K562 (cell line): Measurements from ENCODE around the gene NR1D1. TPM values are rescaled to one million over a fixed set of nuclear protein-coding genes. Genes with fewer than 3 reads are reported as not detected.

Experiments used
- ATAC-seq: fragments of 200-7000 bp; cut with Tn5 transposase; 3 replicates; pipeline ENCODE4 v1.9.1; 2020; ENCODE audit warnings: moderate library complexity
- BruUV-seq: library from RNA; stranded (reverse); fragments of 400-500 nt; replicated peaks from 2 replicates; lab custom pipeline; 2021; lab: Mats Ljungman, UMichigan
- CTCF ChIA-PET: fragments of 300-600 bp; formaldehyde crosslinking; extraction: SDS; loops from one replicate; lab custom pipeline; 2021; ENCODE audit warnings: low intra/inter-chr PET ratio; lab: Yijun Ruan, JAX
- POLR2A ChIA-PET: fragments of 300-600, 350-650 bp; sonication (Branson Sonifier 250); formaldehyde crosslinking; extraction: SDS; loops from one replicate; lab custom pipeline; 2021; ENCODE audit warnings: antibody characterized with exemption, inconsistent platforms; lab: Yijun Ruan, JAX
- DNase-seq, 4 experiments: peaks; one replicate each; pipeline versions ENCODE4 v3.0.0 to v3.0.0-alpha.2; 2011 to 2018; ENCODE audit warnings: low spot score in 3 of 4, mixed read lengths in 3 of 4; ENCODE audit errors: extremely low read depth in 1 of 4
- FAIRE-seq: peaks from 2 replicates; lab custom pipeline; 2011; peaks lifted over from hg19 to GRCh38; lab: Jason Lieb, UNC
- H2AFZ ChIP-seq: 2 replicates; pipeline ENCODE4 v1.6.0; 2011; ENCODE audit warnings: low read depth, low read length, control low read depth, inconsistent platforms
- H3K27ac ChIP-seq: fragments of 200-600 bp; 3 replicates; pipeline ENCODE4 v1.8.0; 2011; ENCODE audit warnings: low read depth, mild to moderate bottlenecking, control low read depth, inconsistent platforms, low read length, moderate library complexity, mixed read lengths; ENCODE audit errors: extremely low read depth
- H3K27me3 ChIP-seq, 2 experiments: fragments of 300-600 bp in 1 of 2; 2 replicates in 1 of 2; 3 replicates in 1 of 2; pipeline versions ENCODE4 v1.6.0 to v1.8.0; 2011; ENCODE audit warnings: inconsistent platforms in 2 of 2, low read length in 2 of 2, mild to moderate bottlenecking in 1 of 2, mixed read lengths in 1 of 2, moderate library complexity in 1 of 2; ENCODE audit not compliant: control insufficient read depth in 2 of 2, insufficient read depth in 2 of 2
- H3K36me3 ChIP-seq: fragments of 300-600 bp; 3 replicates; pipeline ENCODE4 v1.8.0; 2011; ENCODE audit warnings: mild to moderate bottlenecking, low read length, inconsistent platforms; ENCODE audit not compliant: control insufficient read depth, insufficient read depth
- H3K4me1 ChIP-seq, 2 experiments: fragments of 200-600 bp in 1 of 2; replicated peaks in 1 of 2; 2 replicates in 1 of 2; 3 replicates in 1 of 2; pipeline versions ENCODE4 v1.5.1 to v1.8.0; 2011; ENCODE audit warnings: inconsistent platforms in 2 of 2, low read length in 2 of 2, mild to moderate bottlenecking in 1 of 2, mixed read lengths in 1 of 2, moderate library complexity in 1 of 2; ENCODE audit not compliant: control insufficient read depth in 2 of 2, insufficient read depth in 2 of 2
- H3K4me2 ChIP-seq: 2 replicates; pipeline ENCODE4 v1.6.1; 2011; ENCODE audit warnings: low read length, control low read depth, inconsistent platforms, mixed read lengths; ENCODE audit not compliant: insufficient read depth
- H3K4me3 ChIP-seq: fragments of 200-600 bp; sonication (generic), shearing (Covaris generic); 2 replicates; pipeline ENCODE4 v1.5.1; 2016; ENCODE audit warnings: control low read depth, inconsistent platforms
- H3K79me2 ChIP-seq: fragments of 200-600 bp; 3 replicates; pipeline ENCODE4 v1.8.0; 2011; ENCODE audit warnings: low read length, inconsistent platforms; ENCODE audit not compliant: control insufficient read depth, insufficient read depth
- H3K9ac ChIP-seq, 2 experiments: 2 replicates each; pipeline versions ENCODE4 v1.6.0 to v1.6.1; 2011; ENCODE audit warnings: low read depth in 2 of 2, low read length in 2 of 2, control low read depth in 1 of 2, inconsistent platforms in 1 of 2, mild to moderate bottlenecking in 1 of 2, mixed read lengths in 1 of 2; ENCODE audit not compliant: insufficient read depth in 1 of 2
- H3K9me1 ChIP-seq: one replicate; pipeline ENCODE4 v1.6.0; 2011; ENCODE audit warnings: inconsistent platforms, mild to moderate bottlenecking, low read length, moderate library complexity; ENCODE audit not compliant: control insufficient read depth, insufficient read depth
- H3K9me3 ChIP-seq: replicated peaks from 2 replicates; pipeline ENCODE4 v1.5.1; 2011; ENCODE audit warnings: low read depth, low read length, inconsistent platforms; ENCODE audit not compliant: control insufficient read depth, insufficient read depth
- H4K20me1 ChIP-seq: replicated peaks from 2 replicates; pipeline ENCODE4 v1.6.1; 2011; ENCODE audit warnings: low read length, inconsistent platforms, mixed read lengths; ENCODE audit not compliant: control insufficient read depth, insufficient read depth
- ADNP ChIP-seq: fragments of 200-800 bp; sonication (Bioruptor generic); IDR thresholded peaks from 2 replicates; pipeline ENCODE4 v1.6.1; 2016; ENCODE audit warnings: missing genetic modification characterization, missing compliant biosample characterization
- BCOR ChIP-seq: fragments of 450-650 bp; IDR thresholded peaks from 2 replicates; pipeline ENCODE4 v1.6.1; 2016
- CEBPB ChIP-seq: fragments of 450-650 bp; IDR thresholded peaks from 2 replicates; pipeline ENCODE4 v1.6.1; 2016; ENCODE audit warnings: missing genetic modification characterization, missing compliant biosample characterization
- E2F8 ChIP-seq: fragments of 450-650 bp; IDR thresholded peaks from 2 replicates; pipeline ENCODE4 v1.7.1; 2018; ENCODE audit warnings: mild to moderate bottlenecking, low read depth; ENCODE audit not compliant: partially characterized antibody
- FOSL1 ChIP-seq: fragments of 200-800 bp; sonication (Bioruptor generic); conservative IDR thresholded peaks from 2 replicates; pipeline ENCODE4 v1.6.1; 2016; ENCODE audit warnings: missing genetic modification characterization, missing compliant biosample characterization
- MECOM ChIP-seq: fragments of 250-450 bp; sonication (Bioruptor Pico); IDR thresholded peaks from 2 replicates; pipeline ENCODE4 v1.8.0; 2022; ENCODE audit warnings: inconsistent platforms
- MEIS2 ChIP-seq: fragments of 450-650 bp; IDR thresholded peaks from 2 replicates; pipeline ENCODE4 v1.6.1; 2014; ENCODE audit warnings: mild to moderate bottlenecking; ENCODE audit not compliant: partially characterized antibody
- MTF1 ChIP-seq: fragments of 250-450 bp; sonication (Bioruptor Pico); IDR thresholded peaks from 2 replicates; pipeline ENCODE4 v1.9.0; 2021; ENCODE audit warnings: moderate library complexity, mild to moderate bottlenecking, inconsistent platforms, borderline replicate concordance
- NFE2L1 ChIP-seq: fragments of 450-650 bp; IDR thresholded peaks from 2 replicates; pipeline ENCODE4 v1.6.1; 2016; ENCODE audit warnings: missing genetic modification characterization, low read depth, mild to moderate bottlenecking, missing compliant biosample characterization, moderate library complexity, borderline replicate concordance
- NR2F6 ChIP-seq: fragments of 450-650 bp; formaldehyde crosslinking; IDR thresholded peaks from 2 replicates; pipeline ENCODE4 v1.4.0; 2020; ENCODE audit warnings: mild to moderate bottlenecking
- PCBP2 ChIP-seq: fragments of 200-400 bp; formaldehyde crosslinking; IDR thresholded peaks from 2 replicates; pipeline ENCODE4 v1.6.1; 2018; ENCODE audit warnings: low read length, low read depth, mild to moderate bottlenecking, moderate library complexity; ENCODE audit not compliant: poor library complexity, severe bottlenecking
- POLR2H ChIP-seq: IDR thresholded peaks from 2 replicates; pipeline ENCODE4 v1.6.1; 2016; ENCODE audit warnings: missing genetic modification characterization, low read depth, mild to moderate bottlenecking, control low read depth, missing compliant biosample characterization, moderate library complexity
- RAD21 ChIP-seq, 2 experiments: fragments of 250-450 bp in 1 of 2; fragments of 450-650 bp in 1 of 2; sonication (Bioruptor Pico) in 1 of 2; formaldehyde crosslinking in 1 of 2; IDR thresholded peaks in 1 of 2; conservative IDR thresholded peaks in 1 of 2; 2 replicates each; pipeline versions ENCODE4 v1.4.0 to v1.8.0; 2020 to 2022; ENCODE audit warnings: mild to moderate bottlenecking in 2 of 2, moderate library complexity in 1 of 2
- RBM25 ChIP-seq: fragments of 200-400 bp; formaldehyde crosslinking; IDR thresholded peaks from 2 replicates; pipeline ENCODE4 v1.6.1; 2018; ENCODE audit warnings: low read length, low read depth, moderate library complexity; ENCODE audit not compliant: severe bottlenecking
- RHOXF2B ChIP-seq: fragments of 250-450 bp; sonication (Bioruptor Pico); conservative IDR thresholded peaks from 2 replicates; pipeline ENCODE4 v1.5.1; 2021
- YBX1 ChIP-seq: fragments of 450-650 bp; IDR thresholded peaks from 2 replicates; pipeline ENCODE4 v1.7.1; 2016; ENCODE audit warnings: mild to moderate bottlenecking
- ZFP30 ChIP-seq: fragments of 250-450 bp; sonication (Bioruptor Pico); IDR thresholded peaks from 2 replicates; pipeline ENCODE4 v1.8.0; 2022; ENCODE audit warnings: moderate library complexity, mild to moderate bottlenecking, inconsistent platforms, borderline replicate concordance
- ZNF174 ChIP-seq: fragments of 250-450 bp; sonication (Bioruptor Pico); IDR thresholded peaks from 2 replicates; pipeline ENCODE4 v1.4.0; 2020; ENCODE audit warnings: mild to moderate bottlenecking
- ZNF217 ChIP-seq: sonication (generic); formaldehyde crosslinking; IDR thresholded peaks from 2 replicates; pipeline ENCODE4 v1.8.0; 2022; ENCODE audit warnings: mild to moderate bottlenecking, missing genetic modification reagents
- ZNF41 ChIP-seq: fragments of 250-450 bp; sonication (Bioruptor Pico); conservative IDR thresholded peaks from 2 replicates; pipeline ENCODE4 v1.4.0; 2020; ENCODE audit warnings: mild to moderate bottlenecking
- ZNF445 ChIP-seq: fragments of 250-450 bp; sonication (Bioruptor Pico); IDR thresholded peaks from 2 replicates; pipeline ENCODE4 v1.4.0; 2020; ENCODE audit warnings: low read depth, mild to moderate bottlenecking, moderate library complexity
- ZNF584 ChIP-seq: fragments of 200-800 bp; sonication (Bioruptor generic); IDR thresholded peaks from 2 replicates; pipeline ENCODE4 v1.6.1; 2016; ENCODE audit warnings: low read depth, mild to moderate bottlenecking, missing genetic modification characterization, missing compliant biosample characterization
- WGBS: fragments of 100-300 bp; shearing (Covaris generic); methylation state at CpG from one replicate; pipeline ENCODE4 v1.1.6; 2016; ENCODE audit warnings: low coverage, mixed read lengths; ENCODE audit not compliant: insufficient coverage; ENCODE audit errors: missing lambda C conversion rate; 5-methylcytosine and 5-hydroxymethylcytosine counted together
- in situ Hi-C: fragments of 300-500 bp; cut with MboI; formaldehyde crosslinking; loops from 4 replicates; pipeline ENCODE4 v1.15.0; 2018; ENCODE audit warnings: inconsistent platforms, mixed read lengths
- intact Hi-C: fragments of 100-400 bp; cut with micrococcal nuclease; formaldehyde crosslinking; loops from 2 replicates; pipeline ENCODE4 v1.14.2; 2022
- polyA plus RNA-seq, 8 experiments: library from polyadenylated mRNA; depleted of rRNA in 4 of 8; stranded (reverse) in 5 of 8; unstranded in 3 of 8; fragments of >200 nt; fragmentation: Nextera tagmentation in 2 of 8; fragmentation: Illumina TruSeq in 1 of 8; extraction: Ambion mirVana in 2 of 8; extraction: Trizol in 1 of 8; gene quantifications; 2 replicates each; pipeline versions ENCODE4 v1.2.1 to v1.2.3, GENCODE V29; 2011 to 2014; ENCODE audit warnings: inconsistent platforms in 1 of 8, missing spikeins in 1 of 8
- total RNA-seq, 7 experiments: library from RNA; depleted of rRNA in 6 of 7; stranded (reverse); fragments of >200 nt in 6 of 7; fragmentation: Illumina TruSeq in 2 of 7; extraction: Trizol in 2 of 7; gene quantifications; 2 replicates each; pipeline versions ENCODE4 v1.2.1 to v1.2.3, GENCODE V29; 2011 to 2021; ENCODE audit warnings: low replicate concordance in 1 of 7

Gene NR1D1
- total and polyA plus RNA-seq, 9 of the 15 experiments (the other 6 are each of a cell fraction or from before 2014, with no cell fraction given) = 0.25 to 7.7 (median 0.65) TPM

GRCh38 chr17:40079545-40079944 lies 20.8 kb downstream of the NR1D1 start:
- no peak for FAIRE-seq
- H4K20me1 ChIP-seq = no peaks in the 10 kb centered on the region

More at GRCh38 chr17:40079545-40079944, 20.8 kb downstream of the NR1D1 start:
- H3K36me3 ChIP-seq = peaks cover 50% of the 10 kb centered on the region; the same call in 2 of the 3 replicates
- ChIA-PET POLR2A (interaction anchor here (0.6 to 0.8 kb wide), 2 partner anchors 100 to 447 kb away, joined by 3 to 4 read pairs; no protein-coding TSS in a partner anchor), CTCF (interaction anchor here (0.6 kb wide), 1 partner anchor 228 kb away, joined by 9 read pairs; no protein-coding TSS in a partner anchor)
- intact Hi-C loops = no loop called here
- no peaks in the 10 kb centered on the region for H3K9me3 ChIP-seq
- in situ Hi-C loops = no loop called here
- H3K79me2 ChIP-seq = peaks cover 12% of the 10 kb centered on the region; the same call in 2 of the 3 replicates
- H3K4me1 ChIP-seq = peaks cover 23 to 25% of the 10 kb centered on the region in 2 experiments
- H3K4me2 ChIP-seq = no peak overlapping the region
- 80% methylated on average over 3 of the region's 3 CpGs for WGBS
- H3K9ac ChIP-seq = no peak overlapping the region
- no peaks in the 10 kb centered on the region for H3K9me1 ChIP-seq
- H2AFZ ChIP-seq = no peak overlapping the region
- ATAC-seq = no peak
- H3K27me3 ChIP-seq = no peaks in the 10 kb centered on the region
- TF ChIP-seq MTF1 (CRISPR knock-in tag) (no peak), ZFP30 (CRISPR knock-in tag) (no peak), CEBPB (tag) (peak; percentile 34; the same call in 1 of the 2 replicates), ZNF445 (no peak), RAD21 (CRISPR knock-in tag; conservative IDR thresholded peaks at IDR 0.05 in 1 of 2, IDR thresholded peaks at IDR 0.05 in 1 of 2) (no peak), ZNF217 (no peak), ZNF584 (CRISPR knock-in tag) (no peak), BCOR (peak; percentile 51; the same call in 1 of the 2 replicates), FOSL1 (tag) (no peak), RHOXF2B (CRISPR knock-in tag) (no peak), ZNF174 (CRISPR knock-in tag) (no peak), E2F8 (no peak), RBM25 (peak; percentile 84), ZNF41 (no peak), MECOM (CRISPR knock-in tag) (no peak), NR2F6 (CRISPR knock-in tag) (no peak), ADNP (peak; percentile 60; the same call in 1 of the 2 replicates), NFE2L1 (no peak), YBX1 (no peak), PCBP2 (no peak), MEIS2 (no peak), POLR2H (tag) (no peak)
- no peak for DNase-seq
- no peak overlapping the region for H3K4me3 ChIP-seq
- no TSS peak for BruUV-seq
- H3K27ac ChIP-seq = no peak overlapping the region
